Measurements from ENCODE around the gene DAB2.

GRCh38 chr5:39417979-39418378, 6.8 kb downstream of the DAB2 start:
- TF ChIP-seq EZH2 (IDR thresholded peaks at IDR 0.05; ENCODE audit: insufficient read depth, poor library complexity, severe bottlenecking) (no peak), EZH2phosphoT487 (IDR thresholded peaks at IDR 0.05; ENCODE audit: insufficient read depth, low read depth) (no peak)
